ENCODE results near the gene OR10D3. TPM values are rescaled to one million over a fixed set of nuclear protein-coding genes. Genes with fewer than 3 reads are reported as not detected.

Gene OR10D3
- total and polyA plus RNA-seq, 2 of the 8 experiments (the other 6 are each of a cell fraction or from before 2014, with no cell fraction given), result not detected

DNA sequence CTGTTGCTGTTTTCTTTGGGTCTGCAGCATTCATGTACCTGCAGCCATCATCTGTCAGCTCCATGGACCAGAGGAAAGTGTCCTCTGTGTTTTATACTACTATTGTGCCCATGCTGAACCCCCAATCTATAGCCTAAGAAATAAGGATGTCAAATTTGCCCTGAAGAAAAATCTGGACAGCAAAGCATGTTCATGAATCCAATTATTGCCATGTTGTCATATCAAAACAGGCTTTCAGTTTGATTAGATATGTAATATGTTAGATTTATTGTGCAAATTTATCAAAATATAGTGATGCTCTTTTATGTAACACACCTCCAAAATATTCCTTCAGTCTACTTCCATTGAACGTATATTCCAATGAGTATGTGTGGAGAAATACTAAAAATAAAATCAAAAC is 42.3 kb downstream of the OR10D3 start (continued):
- TF ChIP-seq, protein P1, sequence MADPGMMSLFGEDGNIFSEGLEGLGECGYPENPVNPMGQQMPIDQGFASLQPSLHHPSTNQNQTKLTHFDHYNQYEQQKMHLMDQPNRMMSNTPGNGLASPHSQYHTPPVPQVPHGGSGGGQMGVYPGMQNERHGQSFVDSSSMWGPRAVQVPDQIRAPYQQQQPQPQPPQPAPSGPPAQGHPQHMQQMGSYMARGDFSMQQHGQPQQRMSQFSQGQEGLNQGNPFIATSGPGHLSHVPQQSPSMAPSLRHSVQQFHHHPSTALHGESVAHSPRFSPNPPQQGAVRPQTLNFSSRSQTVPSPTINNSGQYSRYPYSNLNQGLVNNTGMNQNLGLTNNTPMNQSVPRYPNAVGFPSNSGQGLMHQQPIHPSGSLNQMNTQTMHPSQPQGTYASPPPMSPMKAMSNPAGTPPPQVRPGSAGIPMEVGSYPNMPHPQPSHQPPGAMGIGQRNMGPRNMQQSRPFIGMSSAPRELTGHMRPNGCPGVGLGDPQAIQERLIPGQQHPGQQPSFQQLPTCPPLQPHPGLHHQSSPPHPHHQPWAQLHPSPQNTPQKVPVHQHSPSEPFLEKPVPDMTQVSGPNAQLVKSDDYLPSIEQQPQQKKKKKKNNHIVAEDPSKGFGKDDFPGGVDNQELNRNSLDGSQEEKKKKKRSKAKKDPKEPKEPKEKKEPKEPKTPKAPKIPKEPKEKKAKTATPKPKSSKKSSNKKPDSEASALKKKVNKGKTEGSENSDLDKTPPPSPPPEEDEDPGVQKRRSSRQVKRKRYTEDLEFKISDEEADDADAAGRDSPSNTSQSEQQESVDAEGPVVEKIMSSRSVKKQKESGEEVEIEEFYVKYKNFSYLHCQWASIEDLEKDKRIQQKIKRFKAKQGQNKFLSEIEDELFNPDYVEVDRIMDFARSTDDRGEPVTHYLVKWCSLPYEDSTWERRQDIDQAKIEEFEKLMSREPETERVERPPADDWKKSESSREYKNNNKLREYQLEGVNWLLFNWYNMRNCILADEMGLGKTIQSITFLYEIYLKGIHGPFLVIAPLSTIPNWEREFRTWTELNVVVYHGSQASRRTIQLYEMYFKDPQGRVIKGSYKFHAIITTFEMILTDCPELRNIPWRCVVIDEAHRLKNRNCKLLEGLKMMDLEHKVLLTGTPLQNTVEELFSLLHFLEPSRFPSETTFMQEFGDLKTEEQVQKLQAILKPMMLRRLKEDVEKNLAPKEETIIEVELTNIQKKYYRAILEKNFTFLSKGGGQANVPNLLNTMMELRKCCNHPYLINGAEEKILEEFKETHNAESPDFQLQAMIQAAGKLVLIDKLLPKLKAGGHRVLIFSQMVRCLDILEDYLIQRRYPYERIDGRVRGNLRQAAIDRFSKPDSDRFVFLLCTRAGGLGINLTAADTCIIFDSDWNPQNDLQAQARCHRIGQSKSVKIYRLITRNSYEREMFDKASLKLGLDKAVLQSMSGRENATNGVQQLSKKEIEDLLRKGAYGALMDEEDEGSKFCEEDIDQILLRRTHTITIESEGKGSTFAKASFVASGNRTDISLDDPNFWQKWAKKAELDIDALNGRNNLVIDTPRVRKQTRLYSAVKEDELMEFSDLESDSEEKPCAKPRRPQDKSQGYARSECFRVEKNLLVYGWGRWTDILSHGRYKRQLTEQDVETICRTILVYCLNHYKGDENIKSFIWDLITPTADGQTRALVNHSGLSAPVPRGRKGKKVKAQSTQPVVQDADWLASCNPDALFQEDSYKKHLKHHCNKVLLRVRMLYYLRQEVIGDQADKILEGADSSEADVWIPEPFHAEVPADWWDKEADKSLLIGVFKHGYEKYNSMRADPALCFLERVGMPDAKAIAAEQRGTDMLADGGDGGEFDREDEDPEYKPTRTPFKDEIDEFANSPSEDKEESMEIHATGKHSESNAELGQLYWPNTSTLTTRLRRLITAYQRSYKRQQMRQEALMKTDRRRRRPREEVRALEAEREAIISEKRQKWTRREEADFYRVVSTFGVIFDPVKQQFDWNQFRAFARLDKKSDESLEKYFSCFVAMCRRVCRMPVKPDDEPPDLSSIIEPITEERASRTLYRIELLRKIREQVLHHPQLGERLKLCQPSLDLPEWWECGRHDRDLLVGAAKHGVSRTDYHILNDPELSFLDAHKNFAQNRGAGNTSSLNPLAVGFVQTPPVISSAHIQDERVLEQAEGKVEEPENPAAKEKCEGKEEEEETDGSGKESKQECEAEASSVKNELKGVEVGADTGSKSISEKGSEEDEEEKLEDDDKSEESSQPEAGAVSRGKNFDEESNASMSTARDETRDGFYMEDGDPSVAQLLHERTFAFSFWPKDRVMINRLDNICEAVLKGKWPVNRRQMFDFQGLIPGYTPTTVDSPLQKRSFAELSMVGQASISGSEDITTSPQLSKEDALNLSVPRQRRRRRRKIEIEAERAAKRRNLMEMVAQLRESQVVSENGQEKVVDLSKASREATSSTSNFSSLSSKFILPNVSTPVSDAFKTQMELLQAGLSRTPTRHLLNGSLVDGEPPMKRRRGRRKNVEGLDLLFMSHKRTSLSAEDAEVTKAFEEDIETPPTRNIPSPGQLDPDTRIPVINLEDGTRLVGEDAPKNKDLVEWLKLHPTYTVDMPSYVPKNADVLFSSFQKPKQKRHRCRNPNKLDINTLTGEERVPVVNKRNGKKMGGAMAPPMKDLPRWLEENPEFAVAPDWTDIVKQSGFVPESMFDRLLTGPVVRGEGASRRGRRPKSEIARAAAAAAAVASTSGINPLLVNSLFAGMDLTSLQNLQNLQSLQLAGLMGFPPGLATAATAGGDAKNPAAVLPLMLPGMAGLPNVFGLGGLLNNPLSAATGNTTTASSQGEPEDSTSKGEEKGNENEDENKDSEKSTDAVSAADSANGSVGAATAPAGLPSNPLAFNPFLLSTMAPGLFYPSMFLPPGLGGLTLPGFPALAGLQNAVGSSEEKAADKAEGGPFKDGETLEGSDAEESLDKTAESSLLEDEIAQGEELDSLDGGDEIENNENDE (IDR thresholded peaks at IDR 0.05; ENCODE audit: insufficient replicate concordance, low read length), result no peak
- TF ChIP-seq HDAC2 (IDR thresholded peaks at IDR 0.05; ENCODE audit: borderline replicate concordance in 1 of 2, low read depth in 2 of 2, low read length in 2 of 2) (no peak), EZH2 (IDR thresholded peaks at IDR 0.05; ENCODE audit: low read depth, low read length, severe bottlenecking) (no peak), CBX8 (IDR thresholded peaks at IDR 0.05; ENCODE audit: borderline replicate concordance, low read depth, low read length) (no peak), SP1 (IDR thresholded peaks at IDR 0.05; ENCODE audit: low read depth, low read length) (no peak)
